ENCODE results near the gene JAGN1. TPM values are rescaled to one million over a fixed set of nuclear protein-coding genes. Genes with fewer than 3 reads are reported as not detected.
"Not testable (repeated sequence)": the region's sequence is repeated elsewhere in the genome, so short reads cannot be mapped to it uniquely, and the experiment has no call there.

JAGN1 gene
- total RNA-seq, 1 donor from 2014 or later = 27.8 TPM

- peak; percentile 90 for DNase-seq (ENCODE audit: low read depth)
- H3K4me3 ChIP-seq (ENCODE audit: low read depth, low read length) = no peak overlapping the region
- no peak for TF ChIP-seq CTCF (conservative IDR thresholded peaks at IDR 0.05; ENCODE audit: low read depth, low read length)
These were observed 7.3 kb downstream of the JAGN1 start for GRCh38 chr3:9897408-9898372.

- no peak for TF ChIP-seq CTCF (conservative IDR thresholded peaks at IDR 0.05; ENCODE audit: low read depth, low read length)
- DNase-seq (ENCODE audit: low read depth) = no peak
- H3K4me3 ChIP-seq (ENCODE audit: low read depth, low read length) = no peak overlapping the region
These were observed 8.2 kb downstream of the JAGN1 start for GRCh38 chr3:9898467-9899241.

- no peak for DNase-seq (ENCODE audit: low read depth)
- no peak overlapping the region for H3K4me3 ChIP-seq (ENCODE audit: low read depth, low read length)
- no peak for TF ChIP-seq CTCF (conservative IDR thresholded peaks at IDR 0.05; ENCODE audit: low read depth, low read length)
These were observed 8.9 kb downstream of the JAGN1 start for GRCh38 chr3:9899289-9899791.

- not testable (repeated sequence) for H3K4me3 ChIP-seq (ENCODE audit: low read depth, low read length); DNase-seq (ENCODE audit: low read depth)
These were observed 10.6 kb downstream of the JAGN1 start for GRCh38 chr3:9900965-9901415.

GRCh38 chr3:9901967-9902366 is 11.6 kb downstream of the JAGN1 start:
- DNase-seq (ENCODE audit: low read depth) = no peak
- H3K4me3 ChIP-seq (ENCODE audit: low read depth, low read length) = no peak overlapping the region
- no peak for TF ChIP-seq CTCF (conservative IDR thresholded peaks at IDR 0.05; ENCODE audit: low read depth, low read length)

- no peak for DNase-seq (ENCODE audit: low read depth)
- TF ChIP-seq CTCF (conservative IDR thresholded peaks at IDR 0.05; ENCODE audit: low read depth, low read length) = no peak
- H3K4me3 ChIP-seq (ENCODE audit: low read depth, low read length) = peak within 1 kb of the TSS; percentile 46
These were observed 12.2 kb downstream of the JAGN1 start, which contains the start of gene IL17RE for GRCh38 chr3:9902372-9903237. IL17RE (plus strand) TSS chr3:9902848; CDS start chr3:9902933, 85 bp downstream.
